ENCODE data around the gene RAX.

- TF ChIP-seq EZH2 (IDR thresholded peaks at IDR 0.05; ENCODE audit: borderline replicate concordance, low read depth, low read length, poor library complexity, severe bottlenecking) (no peak), CTCF (conservative IDR thresholded peaks at IDR 0.05; ENCODE audit: low read depth, low read length) (no peak)
Observed at GRCh38 chr18:59275406-59275949, 2.2 kb upstream of the RAX start.

Measured in A673 (cell line).